HG02571 (cell line): Measurements from ENCODE around the gene PILRB.

Experiments used
- ATAC-seq: cut with Tn5 transposase; IDR thresholded peaks from one replicate; pipeline ENCODE4 v1.9.1; 2021; ENCODE audit warnings: mild to moderate bottlenecking, moderate library complexity; ENCODE audit not compliant: unreplicated experiment

PILRB gene

GRCh38 chr7:100400656-100401055 lies 42.7 kb downstream of the PILRB start:
- ATAC-seq: no peak

- ATAC-seq: no peak
These were observed 43.9 kb downstream of the PILRB start for GRCh38 chr7:100401811-100402210.

GRCh38 chr7:100402241-100402640 lies 44.3 kb downstream of the PILRB start:
- ATAC-seq: no peak

- no peak for ATAC-seq
These were observed 48.9 kb downstream of the PILRB start for GRCh38 chr7:100406767-100407166.

- no peak for ATAC-seq
These were observed 49.6 kb downstream of the PILRB start for GRCh38 chr7:100407285-100408180.

- ATAC-seq: no peak
These were observed 53.2 kb downstream of the PILRB start for GRCh38 chr7:100411101-100411500.

GRCh38 chr7:100413346-100413745 lies 55.4 kb downstream of the PILRB start:
- ATAC-seq: no peak

- ATAC-seq: no peak
These were observed 56.0 kb downstream of the PILRB start for GRCh38 chr7:100413889-100414288.

GRCh38 chr7:100415448-100415847 lies 57.5 kb downstream of the PILRB start:
- no peak for ATAC-seq
